ENCODE data around the gene SORCS3.

The SORCS3 gene

DNA sequence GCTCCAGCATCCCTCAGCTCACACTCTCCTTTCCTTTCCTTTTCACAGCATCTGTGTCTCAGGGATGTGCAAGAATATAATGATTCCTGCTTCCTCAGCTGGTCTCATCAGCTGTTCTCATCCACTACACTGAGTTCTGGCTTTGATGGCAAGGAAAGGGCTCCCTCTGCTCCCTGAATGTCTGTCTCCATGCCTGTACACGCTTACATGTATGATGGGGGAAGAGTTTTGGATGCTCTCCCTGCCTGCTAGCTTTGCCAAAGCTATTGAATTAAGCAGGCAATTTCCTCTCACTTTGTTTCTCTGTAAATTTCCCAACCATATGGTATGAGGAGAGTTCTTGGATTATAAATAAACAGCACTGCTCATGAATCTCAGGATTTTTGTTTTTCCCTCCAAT is 254.5 kb downstream of the SORCS3 start:
- CTCF ChIA-PET: no interaction called here
- TF ChIP-seq, protein P1, sequence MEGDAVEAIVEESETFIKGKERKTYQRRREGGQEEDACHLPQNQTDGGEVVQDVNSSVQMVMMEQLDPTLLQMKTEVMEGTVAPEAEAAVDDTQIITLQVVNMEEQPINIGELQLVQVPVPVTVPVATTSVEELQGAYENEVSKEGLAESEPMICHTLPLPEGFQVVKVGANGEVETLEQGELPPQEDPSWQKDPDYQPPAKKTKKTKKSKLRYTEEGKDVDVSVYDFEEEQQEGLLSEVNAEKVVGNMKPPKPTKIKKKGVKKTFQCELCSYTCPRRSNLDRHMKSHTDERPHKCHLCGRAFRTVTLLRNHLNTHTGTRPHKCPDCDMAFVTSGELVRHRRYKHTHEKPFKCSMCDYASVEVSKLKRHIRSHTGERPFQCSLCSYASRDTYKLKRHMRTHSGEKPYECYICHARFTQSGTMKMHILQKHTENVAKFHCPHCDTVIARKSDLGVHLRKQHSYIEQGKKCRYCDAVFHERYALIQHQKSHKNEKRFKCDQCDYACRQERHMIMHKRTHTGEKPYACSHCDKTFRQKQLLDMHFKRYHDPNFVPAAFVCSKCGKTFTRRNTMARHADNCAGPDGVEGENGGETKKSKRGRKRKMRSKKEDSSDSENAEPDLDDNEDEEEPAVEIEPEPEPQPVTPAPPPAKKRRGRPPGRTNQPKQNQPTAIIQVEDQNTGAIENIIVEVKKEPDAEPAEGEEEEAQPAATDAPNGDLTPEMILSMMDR (IDR thresholded peaks at IDR 0.05; ENCODE audit: insufficient read depth, low read length, missing control alignments): no peak
- no peak for DNase-seq (ENCODE audit: low read depth, low spot score)
- no peak overlapping the region for H3K4me3 ChIP-seq (ENCODE audit: low read depth, low read length)
- POLR2A ChIA-PET: no interaction called here

DNA sequence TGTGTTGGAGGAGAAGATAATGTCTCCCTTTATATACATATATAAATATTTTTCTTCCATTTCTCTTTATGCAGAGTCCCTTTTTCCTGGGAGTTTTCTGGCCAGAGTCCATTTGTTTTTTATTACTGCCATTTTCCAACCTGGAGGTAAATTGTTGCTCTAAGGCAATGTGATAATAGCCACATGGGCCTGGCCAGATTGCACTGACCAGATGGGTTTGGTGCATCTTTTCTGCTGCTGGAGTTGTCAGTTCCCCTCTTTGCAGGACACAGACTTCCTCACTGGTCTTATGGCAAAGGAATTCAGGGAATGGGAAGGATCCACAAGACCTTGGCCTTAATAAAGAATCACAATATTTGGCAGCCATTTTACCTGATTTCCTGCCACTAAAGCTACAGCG is 254.9 kb downstream of the SORCS3 start:
- TF ChIP-seq, protein P1 (IDR thresholded peaks at IDR 0.05; ENCODE audit: insufficient read depth, low read length, missing control alignments): no peak
- DNase-seq (ENCODE audit: low read depth, low spot score): no peak
- ChIA-PET CTCF (no interaction called here), POLR2A (no interaction called here)
- H3K4me3 ChIP-seq (ENCODE audit: low read depth, low read length): no peak overlapping the region

DNA sequence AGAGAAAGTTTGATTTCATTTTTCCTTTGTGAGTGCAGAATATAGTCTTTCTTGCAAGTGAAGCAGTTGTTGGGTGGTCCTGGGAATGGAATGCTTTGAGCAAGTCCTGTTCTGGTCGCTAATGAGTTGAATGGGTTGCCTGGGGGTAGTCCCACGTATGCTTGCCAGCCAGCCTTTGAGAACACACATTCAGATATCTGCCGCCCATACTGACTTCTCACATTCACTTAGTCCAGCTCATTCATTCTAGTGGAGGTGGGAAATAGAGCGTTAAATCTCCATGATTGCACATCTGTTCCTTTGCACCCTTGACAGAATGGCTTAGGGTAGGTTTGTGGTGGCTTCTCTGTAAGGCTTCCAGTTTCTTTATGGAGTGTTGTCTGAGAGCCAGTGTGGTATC is 256.6 kb downstream of the SORCS3 start:
- no peak overlapping the region for H3K4me3 ChIP-seq (ENCODE audit: low read depth, low read length)
- ChIA-PET POLR2A (no interaction called here), CTCF (no interaction called here)
- no peak for DNase-seq (ENCODE audit: low read depth, low spot score)
- TF ChIP-seq, protein P1 (IDR thresholded peaks at IDR 0.05; ENCODE audit: insufficient read depth, low read length, missing control alignments): no peak

DNA sequence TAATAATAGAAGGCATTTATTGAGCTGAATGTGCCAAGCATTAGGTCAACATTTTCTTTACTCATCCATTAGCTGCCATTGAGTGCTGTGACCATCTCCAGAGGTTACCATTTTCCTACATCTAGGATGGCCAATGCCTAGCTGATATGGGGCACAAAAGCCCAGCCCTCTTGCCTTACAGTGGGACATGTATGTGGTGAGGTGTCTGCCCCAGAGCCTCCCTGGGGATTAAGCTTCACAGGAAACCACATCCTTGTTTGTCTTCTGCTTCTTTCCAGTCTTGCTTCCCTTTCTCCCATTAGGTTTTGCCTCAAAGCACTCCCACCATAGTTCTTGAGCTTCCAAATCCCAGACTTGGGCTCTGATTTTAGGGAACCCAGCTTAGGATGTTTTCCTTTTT is 258.7 kb downstream of the SORCS3 start:
- no peak for DNase-seq (ENCODE audit: low read depth, low spot score)
- ChIA-PET POLR2A (no interaction called here), CTCF (no interaction called here)
- H3K4me3 ChIP-seq (ENCODE audit: low read depth, low read length): no peak overlapping the region
- TF ChIP-seq, protein P1 (IDR thresholded peaks at IDR 0.05; ENCODE audit: insufficient read depth, low read length, missing control alignments): no peak

DNA sequence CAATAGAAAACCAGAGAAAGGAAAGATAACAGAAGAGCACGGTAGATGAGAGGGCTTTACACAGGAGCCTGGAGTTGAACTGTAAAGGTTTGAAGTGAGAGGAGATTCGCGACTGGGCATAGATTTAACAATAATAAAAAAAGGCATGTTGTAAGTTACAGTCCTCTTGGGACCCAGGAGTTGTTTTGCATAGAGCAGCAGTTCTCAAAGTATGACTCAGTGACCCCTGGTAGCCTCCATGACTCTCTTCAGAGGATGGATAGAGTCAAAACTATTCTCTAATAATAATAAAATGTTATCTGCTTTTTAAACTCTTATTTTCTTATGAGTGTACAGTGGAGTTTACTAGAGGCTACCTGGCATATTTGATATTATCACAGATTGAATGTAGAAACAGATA is 262.3 kb downstream of the SORCS3 start:
- no peak for DNase-seq (ENCODE audit: low read depth, low spot score)
- CTCF ChIA-PET: no interaction called here
- POLR2A ChIA-PET: no interaction called here
- H3K4me3 ChIP-seq (ENCODE audit: low read depth, low read length): no peak overlapping the region
- TF ChIP-seq, protein P1 (IDR thresholded peaks at IDR 0.05; ENCODE audit: insufficient read depth, low read length, missing control alignments): no peak

DNA sequence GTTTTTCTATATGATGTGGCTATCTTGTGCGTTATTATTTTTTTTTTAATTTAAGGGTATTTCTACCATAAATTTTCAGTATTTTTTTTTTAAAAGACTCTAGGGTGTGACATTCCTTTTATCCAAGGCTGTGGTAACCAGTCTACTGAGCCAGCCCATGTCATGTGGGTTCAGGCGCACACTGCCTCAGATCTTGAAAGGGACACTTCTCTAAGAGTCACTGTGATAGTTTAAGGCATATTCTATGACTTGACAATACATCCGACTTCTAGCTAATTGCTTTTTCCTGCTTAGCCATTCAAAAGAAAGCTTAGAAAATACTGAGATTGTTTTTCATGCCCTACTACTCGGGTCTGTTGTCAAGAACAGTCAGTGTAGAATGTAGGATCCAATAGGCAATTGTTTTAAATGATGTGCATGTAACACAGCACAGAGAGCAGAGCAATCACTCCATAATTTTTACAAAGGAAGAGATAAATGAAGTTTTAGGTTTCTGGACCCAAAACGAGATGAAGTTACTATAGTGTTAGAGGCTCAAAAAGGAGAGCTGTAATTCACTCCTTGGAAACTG is 263.7 kb downstream of the SORCS3 start:
- DNase-seq (ENCODE audit: low read depth, low spot score): no peak
- ChIA-PET CTCF (no interaction called here), POLR2A (no interaction called here)
- no peak overlapping the region for H3K4me3 ChIP-seq (ENCODE audit: low read depth, low read length)
- TF ChIP-seq, protein P1 (IDR thresholded peaks at IDR 0.05; ENCODE audit: insufficient read depth, low read length, missing control alignments): no peak

Measured in AG04449 (cell line).